DMS53 (cell line): Measurements from ENCODE around the gene RDM1.

Experiments
- DNase-seq: peaks from one replicate; lab custom pipeline; 2025; lab: John Stamatoyannopoulos, UW

The RDM1 gene

GRCh38 chr17:35932586-35932985 lies 2.0 kb upstream of the RDM1 start:
- DNase-seq: no peak

- DNase-seq: no peak
Measured at GRCh38 chr17:35931794-35932425, 1.3 kb upstream of the RDM1 start.

GRCh38 chr17:35927714-35928113 lies 2.9 kb downstream of the RDM1 start:
- DNase-seq: no peak

GRCh38 chr17:35923609-35924114 lies 6.9 kb downstream of the RDM1 start:
- no peak for DNase-seq

- DNase-seq: no peak
Measured at GRCh38 chr17:35920229-35920628, 10.3 kb downstream of the RDM1 start.

GRCh38 chr17:35918665-35919064 lies 11.9 kb downstream of the RDM1 start:
- no peak for DNase-seq

GRCh38 chr17:35917519-35918213 lies 12.9 kb downstream of the RDM1 start:
- DNase-seq: no peak

GRCh38 chr17:35915153-35915964 lies 15.2 kb downstream of the RDM1 start:
- no peak for DNase-seq

- no peak for DNase-seq
Measured at GRCh38 chr17:35914354-35914753, 16.2 kb downstream of the RDM1 start.

GRCh38 chr17:35913609-35914008 lies 17.0 kb downstream of the RDM1 start:
- DNase-seq: no peak

- no peak for DNase-seq
Measured at GRCh38 chr17:35912942-35913341, 17.6 kb downstream of the RDM1 start.

- no peak for DNase-seq
Measured at GRCh38 chr17:35912339-35912912, 18.1 kb downstream of the RDM1 start.

GRCh38 chr17:35909408-35909807 lies 21.2 kb downstream of the RDM1 start:
- no peak for DNase-seq

- DNase-seq: no peak
Measured at GRCh38 chr17:35907691-35908090, 22.9 kb downstream of the RDM1 start.

- no peak for DNase-seq
Measured at GRCh38 chr17:35906926-35907637, 23.5 kb downstream of the RDM1 start.

- DNase-seq: peak; percentile 4
Measured at GRCh38 chr17:35906191-35906925, 24.2 kb downstream of the RDM1 start.

GRCh38 chr17:35903451-35903850 lies 27.1 kb downstream of the RDM1 start:
- no peak for DNase-seq

GRCh38 chr17:35901631-35902175 lies 28.9 kb downstream of the RDM1 start:
- DNase-seq: no peak

GRCh38 chr17:35900708-35901480 lies 29.7 kb downstream of the RDM1 start:
- no peak for DNase-seq

- no peak for DNase-seq
Measured at GRCh38 chr17:35900280-35900679, 30.3 kb downstream of the RDM1 start.
